ENCODE results near the gene SMG9.
A peak's percentile ranks its signal among the peaks of the same experiment; 100 is the strongest.

SMG9 gene

GRCh38 chr19:43721469-43722048 is 33.2 kb downstream of the SMG9 start:
- DNase-seq (ENCODE audit: low read depth, low spot score): no peak

GRCh38 chr19:43720936-43721335 is 33.8 kb downstream of the SMG9 start:
- no peak for DNase-seq (ENCODE audit: low read depth, low spot score)

DNA sequence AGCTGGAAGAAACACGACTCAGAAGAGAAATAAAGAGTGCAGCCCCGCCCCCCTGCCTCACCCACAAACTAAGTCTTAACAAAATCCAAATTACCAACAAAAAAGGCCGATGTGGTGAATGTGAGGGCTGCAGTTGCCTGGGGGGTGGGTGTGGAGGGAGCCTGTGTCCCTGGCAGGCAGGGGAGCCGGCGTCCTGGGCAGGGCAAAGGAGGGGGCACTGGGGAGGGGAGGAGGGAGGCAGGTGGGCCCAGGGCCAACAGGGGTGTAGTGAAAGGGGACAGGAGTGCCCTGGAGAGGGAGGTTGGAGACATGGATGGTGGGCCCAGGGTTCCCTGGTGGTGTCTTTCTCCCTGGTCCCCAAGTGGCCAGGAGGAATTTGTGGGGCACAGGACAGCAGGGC is 34.8 kb downstream of the SMG9 start:
- DNase-seq (ENCODE audit: low read depth, low spot score): no peak

GRCh38 chr19:43719378-43719868 is 35.3 kb downstream of the SMG9 start:
- no peak for DNase-seq (ENCODE audit: low read depth, low spot score)

DNA sequence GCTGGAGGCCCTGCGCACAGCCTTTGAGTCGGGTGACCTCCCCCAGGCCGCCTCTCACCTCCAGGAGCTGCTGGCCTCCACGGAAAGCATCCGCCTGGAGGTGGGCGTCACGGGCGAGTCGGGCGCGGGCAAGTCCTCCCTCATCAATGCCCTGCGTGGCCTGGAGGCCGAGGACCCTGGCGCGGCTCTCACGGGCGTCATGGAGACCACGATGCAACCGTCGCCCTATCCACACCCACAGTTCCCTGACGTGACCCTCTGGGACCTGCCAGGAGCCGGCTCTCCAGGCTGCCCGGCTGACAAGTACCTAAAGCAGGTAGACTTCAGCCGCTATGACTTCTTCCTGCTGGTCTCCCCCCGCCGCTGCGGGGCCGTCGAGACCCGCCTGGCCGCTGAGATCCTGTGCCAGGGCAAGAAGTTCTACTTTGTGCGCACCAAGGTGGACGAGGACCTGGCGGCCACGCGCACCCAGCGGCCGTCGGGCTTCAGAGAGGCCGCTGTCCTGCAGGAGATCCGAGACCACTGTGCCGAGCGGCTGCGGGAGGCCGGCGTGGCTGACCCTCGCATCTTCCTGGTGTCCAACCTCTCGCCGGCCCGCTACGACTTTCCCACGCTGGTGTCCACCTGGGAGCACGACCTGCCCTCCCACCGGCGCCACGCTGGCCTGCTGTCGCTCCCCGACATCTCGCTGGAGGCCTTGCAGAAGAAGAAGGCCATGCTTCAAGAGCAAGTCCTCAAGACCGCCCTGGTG is 36.0 kb downstream of the SMG9 start:
- DNase-seq (ENCODE audit: low read depth, low spot score): no peak

DNA sequence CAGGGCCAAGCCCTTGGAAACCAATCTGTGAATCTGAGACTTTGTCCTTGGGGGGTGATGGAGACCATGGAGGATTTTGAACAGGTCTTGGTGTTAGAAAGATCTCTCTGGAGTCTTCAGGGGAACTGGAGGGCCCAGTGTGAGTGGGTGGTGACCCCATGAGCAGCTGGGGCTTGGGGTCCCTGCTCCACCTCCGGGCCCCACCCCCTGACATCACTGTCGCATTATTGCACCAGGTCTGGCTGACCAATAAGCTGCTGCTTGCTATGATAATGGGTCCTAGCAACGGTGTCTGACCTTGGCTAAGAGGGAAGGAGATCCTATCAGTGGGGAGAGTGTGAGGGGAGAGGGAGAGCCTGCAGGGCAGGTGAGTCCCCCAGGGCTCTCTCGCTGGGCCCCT is 39.0 kb downstream of the SMG9 start, which contains the start of gene IRGC:
Gene IRGC, plus strand, starts transcription at position 301 of the 400 bp plus-strand sequence. CDS start 2,483 bp downstream, outside the sequence.
- no peak for DNase-seq (ENCODE audit: low read depth, low spot score)

DNA sequence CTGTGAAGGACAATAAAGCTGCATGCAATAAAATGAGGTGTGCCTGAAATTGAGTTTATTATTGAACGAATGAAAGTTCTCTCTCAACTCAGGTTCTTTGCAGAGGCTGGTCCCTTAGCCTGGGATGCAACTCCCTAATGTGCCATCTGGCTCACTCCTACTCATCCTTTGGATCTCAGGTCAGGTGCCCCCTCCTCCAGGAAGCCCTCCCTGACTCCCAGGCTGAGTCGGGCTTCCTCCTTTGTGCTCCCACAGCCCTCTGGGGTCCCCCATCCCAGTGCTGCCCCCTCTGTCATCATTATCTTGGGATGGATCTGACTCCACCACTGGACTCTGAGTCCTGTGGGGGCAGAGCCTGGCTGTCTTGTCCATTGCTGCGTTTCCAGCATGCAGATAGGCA is 41.6 kb downstream of the SMG9 start:
- no peak for DNase-seq (ENCODE audit: low read depth, low spot score)

DNA sequence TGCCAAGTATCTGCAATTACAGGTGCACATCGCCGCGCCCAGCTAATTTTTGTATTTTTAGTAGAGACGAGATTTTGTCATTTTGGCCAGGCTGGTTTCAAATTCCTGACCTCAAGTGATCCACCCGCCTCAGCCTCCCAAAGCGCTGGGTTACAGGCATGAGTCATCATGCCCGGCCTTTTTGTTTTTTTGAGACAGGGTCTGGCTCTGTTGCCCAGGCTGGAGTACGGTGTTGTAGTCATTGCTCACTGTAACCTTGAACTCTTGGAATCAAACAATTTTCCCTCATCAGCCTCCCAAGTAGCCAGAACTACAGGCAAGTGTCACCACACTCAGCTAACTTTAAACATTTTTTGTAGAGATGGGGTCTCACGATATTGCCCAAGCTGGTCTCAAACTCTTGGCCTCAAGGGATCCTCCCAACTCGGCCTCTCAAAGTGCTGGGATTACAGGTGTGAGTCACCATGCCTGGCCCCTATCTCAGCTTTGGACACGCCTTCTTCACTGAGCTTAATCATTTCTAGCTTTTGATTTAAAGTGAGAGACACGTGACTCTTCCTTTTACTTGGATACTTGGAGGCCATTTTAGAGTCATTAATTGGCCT is 42.9 kb downstream of the SMG9 start:
- DNase-seq (ENCODE audit: low read depth, low spot score): no peak

DNA sequence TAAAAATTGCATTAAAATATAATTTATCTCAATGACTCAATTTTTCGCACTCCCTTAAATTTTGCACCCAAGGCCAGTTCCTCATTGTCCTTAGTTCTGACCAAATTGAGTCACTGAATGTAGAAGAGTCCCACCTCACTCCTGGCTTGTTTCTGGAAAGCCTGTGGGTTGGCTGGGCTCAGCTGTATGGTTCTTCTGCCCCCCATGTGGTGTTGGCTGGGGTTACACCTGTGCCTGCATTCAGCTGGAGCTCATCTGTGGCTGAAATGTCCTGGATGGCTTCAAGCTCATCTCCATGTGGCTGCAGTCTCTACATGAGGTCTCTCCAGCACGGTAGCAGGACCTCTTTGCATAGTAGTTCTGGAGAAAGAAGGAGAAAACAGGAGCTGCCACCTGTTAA is 46.0 kb downstream of the SMG9 start:
- DNase-seq (ENCODE audit: low read depth, low spot score): no peak

GRCh38 chr19:43707158-43707712 is 47.5 kb downstream of the SMG9 start:
- DNase-seq (ENCODE audit: low read depth, low spot score): no peak

- DNase-seq (ENCODE audit: low read depth, low spot score): no peak
These were observed 49.0 kb downstream of the SMG9 start for GRCh38 chr19:43705729-43706128.

- no peak for DNase-seq (ENCODE audit: low read depth, low spot score)
These were observed 50.6 kb downstream of the SMG9 start for GRCh38 chr19:43704002-43704705.

GRCh38 chr19:43700395-43701000 is 54.3 kb downstream of the SMG9 start:
- DNase-seq (ENCODE audit: low read depth, low spot score): no peak

GRCh38 chr19:43699506-43700394 is 55.0 kb downstream of the SMG9 start:
- peak; percentile 38 for DNase-seq (ENCODE audit: low read depth, low spot score)

- DNase-seq (ENCODE audit: low read depth, low spot score): no peak
These were observed 57.5 kb downstream of the SMG9 start for GRCh38 chr19:43697295-43697694.

DNA sequence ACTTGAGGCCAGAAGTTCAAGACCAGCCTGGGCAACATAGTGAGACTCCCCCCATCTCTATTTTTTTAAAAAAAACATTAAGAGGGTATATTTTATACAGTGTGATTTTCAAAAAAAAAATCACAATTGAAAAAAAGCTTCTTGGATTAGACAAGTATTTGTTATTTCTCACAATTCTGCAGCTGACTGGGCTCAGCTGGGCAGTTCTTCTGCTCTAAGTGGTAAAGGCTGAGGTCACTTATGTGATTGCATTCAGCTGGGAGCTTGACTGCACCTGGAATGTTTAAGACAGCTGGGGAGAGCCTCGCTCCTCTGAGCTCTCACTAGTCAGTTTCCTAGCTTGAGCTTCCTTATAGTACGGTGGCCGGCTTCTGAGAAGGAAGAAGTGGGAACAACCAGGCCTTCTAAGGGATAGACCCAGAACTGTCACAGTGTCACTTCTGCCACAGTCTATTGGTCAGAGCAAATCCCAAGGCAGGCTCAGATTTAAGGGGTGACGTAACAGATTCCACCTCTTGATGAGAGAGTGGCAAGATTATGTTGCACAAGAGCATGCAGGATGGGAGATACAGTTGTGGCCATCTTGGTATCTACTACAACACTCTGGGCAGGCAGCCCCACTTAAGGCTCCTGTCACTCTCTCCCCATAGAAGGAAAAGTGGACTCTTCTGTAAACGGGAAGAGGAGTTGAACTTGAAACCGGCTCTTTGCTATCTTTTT is 58.6 kb downstream of the SMG9 start:
- no peak for DNase-seq (ENCODE audit: low read depth, low spot score)

DNA sequence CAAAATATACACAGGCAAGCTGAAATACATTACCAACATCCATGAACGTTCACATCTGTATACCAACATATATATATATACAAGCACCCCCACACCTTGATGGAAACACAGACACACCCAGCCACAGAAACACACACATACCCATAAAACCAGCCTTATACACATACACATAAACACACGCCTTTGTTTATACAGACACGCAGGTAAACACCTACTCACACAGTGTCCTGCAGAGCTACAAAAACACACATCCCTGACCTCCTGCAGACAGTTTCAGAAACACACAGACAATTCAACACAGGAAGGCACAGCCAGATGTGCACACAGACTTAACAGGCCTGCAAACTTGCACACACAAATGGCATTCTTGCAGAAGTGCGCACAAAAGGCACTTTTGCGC is 60.2 kb downstream of the SMG9 start:
- no peak for DNase-seq (ENCODE audit: low read depth, low spot score)

DNA sequence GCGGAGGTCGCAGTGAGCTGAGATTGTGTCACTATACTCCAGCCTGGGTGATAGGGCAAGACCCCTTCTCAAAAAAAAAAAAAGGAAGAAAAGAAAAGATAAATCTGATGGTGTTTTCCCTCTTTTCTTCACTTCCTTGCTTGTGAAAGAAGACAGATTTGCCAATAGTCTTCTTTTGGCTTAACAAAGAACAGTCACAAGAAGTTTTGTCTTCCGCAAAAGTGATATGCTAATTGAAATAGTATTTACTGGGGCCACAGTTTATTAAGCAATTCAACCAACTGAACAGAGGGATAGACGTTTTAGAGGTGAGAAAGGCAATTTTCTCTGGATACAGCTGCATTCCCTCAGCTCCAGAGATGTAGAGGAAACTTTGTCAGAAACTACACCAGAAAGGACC is 61.9 kb downstream of the SMG9 start:
- DNase-seq (ENCODE audit: low read depth, low spot score): no peak

DNA sequence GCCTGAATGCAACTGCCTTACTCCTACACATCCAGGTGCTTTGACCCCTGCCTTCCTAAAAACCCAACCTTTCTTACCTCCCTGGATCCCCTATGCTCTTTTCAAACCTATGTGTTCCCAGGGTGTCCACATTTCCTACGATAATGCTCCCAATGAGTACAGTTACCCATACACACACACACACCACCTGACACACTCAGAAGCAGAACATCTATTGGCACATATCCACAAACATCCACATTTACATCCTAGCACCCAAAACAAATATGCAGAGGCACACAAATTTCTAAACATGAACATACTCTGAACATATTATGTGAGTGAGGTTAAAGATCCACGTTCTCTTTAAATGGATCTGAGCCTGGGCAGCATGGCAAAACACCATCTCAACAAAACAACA is 62.4 kb downstream of the SMG9 start:
- no peak for DNase-seq (ENCODE audit: low read depth, low spot score)

DNA sequence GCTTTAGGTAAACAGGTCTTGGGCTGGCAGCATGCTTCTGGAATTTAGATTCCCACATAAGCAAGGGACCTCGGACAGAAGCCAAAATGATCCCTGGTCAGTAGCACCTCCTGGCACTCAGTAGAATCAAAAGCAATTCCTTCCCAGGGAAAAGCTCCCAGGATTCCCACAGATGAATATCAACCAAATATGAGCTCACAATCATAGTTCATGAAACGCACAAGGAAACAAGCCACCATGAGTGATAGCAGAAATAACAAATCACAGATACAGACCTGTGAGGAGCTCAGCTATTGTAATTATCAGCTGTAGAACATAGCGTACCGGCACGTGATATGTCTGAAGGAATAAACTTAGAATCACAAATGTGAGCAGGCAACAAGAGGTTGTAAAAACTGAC is 63.0 kb downstream of the SMG9 start:
- no peak for DNase-seq (ENCODE audit: low read depth, low spot score)

Measured in iPS DF 19.7 (cell line).